GM13977 (cell line): Measurements from ENCODE around the gene ECD.

Experiments
- DNase-seq: peaks from one replicate; pipeline ENCODE4 v3.0.0; 2012; ENCODE audit warnings: low spot score
- CTCF ChIP-seq: IDR thresholded peaks from 2 replicates; pipeline ENCODE4 v1.5.1; 2012; ENCODE audit warnings: mild to moderate bottlenecking, control low read depth; ENCODE audit not compliant: insufficient read depth; ENCODE audit errors: extremely low read depth, missing control alignments
- in situ Hi-C: fragments of 300-500 bp; cut with MboI; formaldehyde crosslinking; loops from one replicate; pipeline ENCODE4 v1.12.0; 2022; ENCODE audit warnings: low sequenced_read_pairs, low pct_unique_long_range_greater_than_20kb, mixed read lengths, inconsistent platforms; ENCODE audit not compliant: unreplicated experiment

ECD gene

GRCh38 chr10:73095481-73096021, 72.3 kb downstream of the ECD start:
- in situ Hi-C loops, result no loop called here
- DNase-seq, result no peak
- no peak for TF ChIP-seq CTCF

GRCh38 chr10:73094986-73095480, 72.8 kb downstream of the ECD start:
- no peak for DNase-seq
- TF ChIP-seq CTCF, result no peak
- in situ Hi-C loops, result no loop called here

GRCh38 chr10:73093922-73094850, 73.6 kb downstream of the ECD start:
- no peak for TF ChIP-seq CTCF
- no peak for DNase-seq
- in situ Hi-C loops, result no loop called here

GRCh38 chr10:73092830-73093229, 75.0 kb downstream of the ECD start:
- DNase-seq, result no peak
- TF ChIP-seq CTCF, result no peak
- in situ Hi-C loops, result no loop called here

GRCh38 chr10:73088304-73088703, 79.5 kb downstream of the ECD start:
- DNase-seq, result no peak
- in situ Hi-C loops, result no loop called here
- TF ChIP-seq CTCF, result no peak

- in situ Hi-C loops, result no loop called here
- no peak for DNase-seq
- TF ChIP-seq CTCF, result no peak
Measured at GRCh38 chr10:73086816-73087215, 81.0 kb downstream of the ECD start.
